Muscle layer of duodenum (tissue), 2 donors: Measurements from ENCODE around the gene ZNF35.

Experiments used
- H3K27ac ChIP-seq: one replicate; pipeline ENCODE4 v1.7.0; 2013; ENCODE audit warnings: mild to moderate bottlenecking, low read length
- H3K27me3 ChIP-seq: one replicate; pipeline ENCODE4 v1.7.0; 2013; ENCODE audit warnings: low read depth, mild to moderate bottlenecking, control low read depth, low read length
- H3K36me3 ChIP-seq, 2 donors: one replicate each; pipeline ENCODE4 v1.7.0; 2013; ENCODE audit warnings: low read length in 2 of 2, control low read depth in 1 of 2, mild to moderate bottlenecking in 1 of 2; ENCODE audit not compliant: insufficient read depth in 2 of 2, control insufficient read depth in 1 of 2
- H3K4me1 ChIP-seq, 2 donors: one replicate each; pipeline ENCODE4 v1.7.0; 2013; ENCODE audit warnings: low read length in 2 of 2, mild to moderate bottlenecking in 2 of 2, control low read depth in 1 of 2, moderate library complexity in 1 of 2; ENCODE audit not compliant: insufficient read depth in 2 of 2, control insufficient read depth in 1 of 2
- H3K4me3 ChIP-seq, 2 donors: one replicate each; pipeline ENCODE4 v1.7.0; 2013; ENCODE audit warnings: low read length in 2 of 2, low read depth in 1 of 2, mild to moderate bottlenecking in 1 of 2
- H3K9me3 ChIP-seq, 2 donors: one replicate each; pipeline ENCODE4 v1.7.0; 2013; ENCODE audit warnings: low read length in 2 of 2, control low read depth in 1 of 2, mild to moderate bottlenecking in 1 of 2; ENCODE audit not compliant: control insufficient read depth in 1 of 2
- donor health status: healthy.

ZNF35 gene

DNA sequence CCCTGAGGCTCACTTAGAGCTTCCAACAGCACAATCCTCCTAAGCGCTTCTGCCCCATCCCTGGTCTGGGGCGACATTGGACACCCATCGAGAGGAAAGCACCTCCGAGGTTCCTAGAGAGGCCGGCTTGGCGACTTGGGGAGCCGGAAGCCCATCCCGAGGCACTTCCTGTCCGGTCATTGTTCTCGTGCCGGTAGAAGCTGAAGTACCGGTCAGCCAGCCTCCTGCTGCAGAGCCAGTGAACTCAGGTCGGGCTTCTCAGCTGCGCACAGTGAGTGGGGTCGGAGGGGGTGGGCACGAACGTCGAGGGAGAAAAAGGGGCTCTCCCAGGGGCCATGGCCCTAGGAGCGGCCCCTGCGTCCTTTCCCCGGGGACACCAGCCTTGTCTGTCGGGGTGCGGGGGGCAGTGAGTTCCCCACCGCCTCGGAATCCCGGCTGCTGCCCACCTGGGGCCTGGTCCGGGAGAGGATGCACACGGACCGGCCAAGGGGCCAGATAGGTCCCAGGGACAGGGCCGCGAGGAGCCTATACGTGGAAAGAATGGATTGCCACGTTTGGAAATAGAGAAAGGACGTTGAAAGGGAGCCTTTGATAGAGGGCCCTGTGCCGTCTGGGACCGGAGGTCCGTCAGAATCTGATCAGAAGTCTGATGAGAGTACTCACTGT is at the start of gene ZNF35:
Gene ZNF35, plus strand, starts transcription at position 169 of the 666 bp plus-strand sequence. CDS start 2,336 bp downstream, outside the sequence.
- H3K27ac ChIP-seq = peak within 1 kb of the TSS; percentile 68
- H3K36me3 ChIP-seq = peaks cover 26 to 38% of the 10 kb centered on the region in 2 donors
- H3K27me3 ChIP-seq = no peaks in the 10 kb centered on the region
- H3K4me1 ChIP-seq = peaks cover 0 to 6% of the 10 kb centered on the region in 2 donors
- peak within 1 kb of the TSS; percentile 92 to 99 for H3K4me3 ChIP-seq
- peaks cover under 1 to 4% of the 10 kb centered on the region in 2 donors for H3K9me3 ChIP-seq

DNA sequence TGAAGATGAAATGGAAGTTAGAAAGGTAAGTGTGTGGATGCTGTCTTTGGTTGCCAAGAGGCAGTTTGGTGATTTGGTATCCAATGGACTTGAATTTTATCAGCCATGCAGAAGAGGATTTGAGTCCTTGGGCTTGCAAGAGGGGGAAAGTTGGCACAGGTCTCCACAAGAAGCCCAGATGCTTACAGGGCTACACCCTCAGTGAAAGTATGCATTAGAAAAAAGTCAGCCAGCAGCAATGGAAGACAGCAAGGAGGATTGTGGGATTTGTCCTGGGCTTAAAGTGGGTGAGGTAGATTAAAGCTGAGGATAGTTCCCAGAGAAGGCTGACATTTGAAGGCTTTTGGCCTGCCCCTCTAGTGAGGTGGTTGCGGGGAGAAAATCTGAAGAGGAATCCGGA is 46.8 kb upstream of the ZNF35 start:
- no peaks in the 10 kb centered on the region for H3K4me1 ChIP-seq
- no peak overlapping the region for H3K4me3 ChIP-seq
- H3K27ac ChIP-seq = no peak overlapping the region
- no peaks in the 10 kb centered on the region for H3K27me3 ChIP-seq
- H3K36me3 ChIP-seq = peaks cover 0 to 35% of the 10 kb centered on the region in 2 donors
- H3K9me3 ChIP-seq = peaks cover 0 to 14% of the 10 kb centered on the region in 2 donors

DNA sequence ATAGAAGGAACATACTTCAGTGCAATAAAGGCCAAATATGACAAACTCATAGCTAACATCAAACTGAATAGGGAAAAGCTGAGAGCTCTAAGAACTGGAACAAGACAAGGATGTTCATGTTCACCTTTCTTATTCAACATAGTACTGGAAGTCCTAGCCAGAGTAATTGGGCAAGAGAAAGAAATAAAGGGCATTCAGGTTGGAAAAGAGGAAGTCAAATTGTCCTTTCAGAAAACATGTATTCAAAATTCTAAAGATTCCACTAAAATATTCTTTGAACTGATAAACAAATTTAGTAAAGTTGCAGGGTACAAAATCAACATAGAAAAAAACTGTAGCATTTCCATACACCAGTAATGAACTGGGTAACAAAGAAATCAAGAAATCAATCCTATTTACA is 35.9 kb upstream of the ZNF35 start:
- no peak overlapping the region for H3K27ac ChIP-seq
- H3K27me3 ChIP-seq = no peaks in the 10 kb centered on the region
- peaks cover 0 to 3% of the 10 kb centered on the region in 2 donors for H3K9me3 ChIP-seq
- H3K4me3 ChIP-seq = no peak overlapping the region
- H3K36me3 ChIP-seq = no peaks in the 10 kb centered on the region
- no peaks in the 10 kb centered on the region for H3K4me1 ChIP-seq

DNA sequence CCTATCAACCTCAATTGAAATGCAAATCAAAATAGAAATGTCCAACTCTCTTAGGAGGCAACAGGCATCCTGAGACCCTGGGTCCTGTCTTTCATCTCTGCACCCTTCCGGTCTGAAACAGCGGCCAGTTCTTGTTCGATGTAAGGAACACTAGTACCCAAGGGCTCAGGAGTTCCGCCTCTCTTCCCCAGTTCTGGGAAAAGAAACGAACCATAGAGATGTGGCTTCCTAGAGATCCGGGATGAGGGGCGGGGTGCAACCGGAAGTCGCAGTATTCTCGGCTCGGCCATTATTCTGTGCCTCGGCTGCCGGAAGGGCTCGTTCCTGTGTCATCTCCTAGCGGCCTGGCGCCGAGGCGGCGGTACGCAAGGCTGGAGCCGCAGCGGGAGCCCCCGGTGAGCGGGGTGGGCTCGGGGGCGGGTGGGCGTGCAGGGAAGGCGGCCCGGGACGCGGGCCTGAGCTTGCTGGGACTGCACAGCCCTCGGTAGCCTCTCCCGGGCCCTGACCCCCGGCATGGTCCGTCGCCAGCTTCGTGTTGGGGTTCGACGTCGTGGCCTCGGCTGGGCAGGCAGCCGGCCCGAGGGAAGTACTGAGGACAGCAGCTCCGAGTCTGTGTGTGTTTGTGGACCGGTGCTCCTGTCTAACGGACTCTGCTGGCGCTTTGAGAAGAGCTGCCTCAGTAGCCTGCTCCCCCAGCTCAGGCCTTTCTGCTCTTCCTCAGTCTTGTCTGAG is 23.6 kb upstream of the ZNF35 start, which contains the start of gene ZNF197:
Gene ZNF197, plus strand, starts transcription at position 288 of the 732 bp plus-strand sequence. CDS start 4,119 bp downstream, outside the sequence.
- H3K4me1 ChIP-seq = peaks cover 4 to 9% of the 10 kb centered on the region in 2 donors
- H3K27ac ChIP-seq = peak within 1 kb of the TSS; percentile 77
- H3K4me3 ChIP-seq = peak within 1 kb of the TSS; percentile 73 to 96
- H3K9me3 ChIP-seq = no peaks in the 10 kb centered on the region
- H3K27me3 ChIP-seq = no peaks in the 10 kb centered on the region
- peaks cover 0 to 7% of the 10 kb centered on the region in 2 donors for H3K36me3 ChIP-seq

DNA sequence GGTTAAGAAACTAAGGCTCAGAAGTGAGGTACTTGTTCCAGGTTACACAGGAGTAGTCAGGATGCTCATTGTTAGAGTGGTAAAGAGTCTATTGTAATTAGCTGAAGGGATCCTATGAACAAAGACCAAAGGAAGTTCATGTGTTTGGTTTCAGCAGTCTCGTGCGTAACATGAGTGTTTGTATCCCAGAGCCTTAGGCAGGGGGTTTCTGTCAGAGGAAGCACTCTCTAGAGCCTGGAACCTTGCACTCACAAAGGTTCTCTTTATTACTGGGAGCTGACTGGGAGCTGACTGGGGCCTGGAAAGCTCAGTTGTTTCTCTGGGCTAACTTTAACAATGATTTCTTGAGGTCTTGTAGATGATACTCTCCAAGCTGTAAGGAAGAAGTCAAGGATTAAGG is 19.8 kb upstream of the ZNF35 start:
- Histone ChIP-seq H3K9me3 (no peaks in the 10 kb centered on the region), H3K27ac (no peak overlapping the region), H3K4me3 (no peak overlapping the region), H3K27me3 (no peaks in the 10 kb centered on the region), H3K4me1 (peaks cover 4 to 9% of the 10 kb centered on the region in 2 donors), H3K36me3 (peaks cover 27 to 31% of the 10 kb centered on the region in 2 donors)

DNA sequence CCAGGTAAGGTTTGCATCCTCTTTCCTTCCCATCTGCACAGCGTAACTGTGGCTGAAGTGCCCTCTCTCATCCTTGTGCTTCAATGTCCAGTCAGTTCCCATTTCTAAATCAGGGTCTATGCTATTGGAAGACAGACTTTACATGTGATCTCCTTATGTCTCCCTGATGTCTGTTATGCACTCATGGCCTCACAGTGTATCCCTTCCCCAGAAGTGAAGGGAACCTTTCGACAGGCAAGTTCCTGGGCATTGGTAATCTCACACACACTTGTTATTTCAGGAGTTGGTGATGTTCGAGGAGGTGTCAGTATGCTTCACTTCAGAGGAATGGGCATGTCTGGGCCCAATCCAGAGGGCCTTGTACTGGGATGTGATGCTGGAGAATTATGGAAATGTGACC is 16.3 kb upstream of the ZNF35 start:
- Histone ChIP-seq H3K4me1 (no peaks in the 10 kb centered on the region), H3K36me3 (peaks cover 33 to 58% of the 10 kb centered on the region in 2 donors), H3K27ac (no peak overlapping the region), H3K27me3 (no peaks in the 10 kb centered on the region), H3K9me3 (no peaks in the 10 kb centered on the region), H3K4me3 (no peak overlapping the region)

DNA sequence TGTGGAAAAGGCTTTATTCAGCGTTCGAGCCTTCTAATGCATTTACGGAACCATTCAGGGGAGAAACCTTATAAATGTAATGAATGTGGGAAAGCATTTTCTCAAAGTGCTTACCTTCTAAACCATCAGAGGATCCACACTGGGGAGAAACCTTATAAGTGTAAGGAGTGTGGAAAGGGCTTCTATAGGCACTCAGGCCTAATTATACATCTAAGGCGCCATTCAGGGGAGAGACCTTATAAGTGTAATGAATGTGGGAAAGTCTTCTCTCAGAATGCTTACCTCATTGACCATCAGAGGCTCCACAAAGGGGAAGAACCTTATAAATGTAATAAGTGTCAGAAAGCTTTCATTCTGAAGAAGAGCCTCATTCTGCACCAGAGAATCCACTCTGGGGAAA is 6.2 kb upstream of the ZNF35 start:
- Histone ChIP-seq H3K36me3 (peaks cover 27 to 68% of the 10 kb centered on the region in 2 donors), H3K4me3 (peak overlapping the region; percentile 12 to 26), H3K9me3 (peaks cover 21 to 32% of the 10 kb centered on the region in 2 donors)

DNA sequence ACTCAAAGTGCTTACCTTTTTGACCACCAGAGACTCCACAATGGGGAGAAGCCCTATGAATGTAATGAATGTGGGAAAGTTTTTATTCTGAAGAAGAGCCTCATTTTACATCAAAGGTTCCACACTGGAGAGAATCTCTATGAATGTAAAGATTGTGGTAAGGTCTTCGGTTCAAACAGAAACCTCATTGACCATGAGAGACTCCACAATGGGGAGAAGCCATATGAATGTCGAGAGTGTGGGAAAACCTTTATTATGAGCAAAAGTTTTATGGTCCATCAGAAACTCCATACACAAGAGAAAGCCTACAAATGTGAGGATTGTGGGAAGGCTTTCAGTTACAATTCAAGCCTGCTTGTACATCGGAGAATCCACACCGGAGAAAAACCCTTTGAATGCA is 5.5 kb upstream of the ZNF35 start:
- Histone ChIP-seq H3K9me3 (peaks cover 21 to 32% of the 10 kb centered on the region in 2 donors), H3K4me3 (peak overlapping the region; percentile 12 to 26), H3K27me3 (no peaks in the 10 kb centered on the region), H3K27ac (no peak overlapping the region), H3K4me1 (no peaks in the 10 kb centered on the region), H3K36me3 (peaks cover 27 to 61% of the 10 kb centered on the region in 2 donors)

More for the DNA sequence above, 6.2 kb upstream of the ZNF35 start:
- Histone ChIP-seq H3K27ac (no peak overlapping the region), H3K27me3 (no peaks in the 10 kb centered on the region), H3K4me1 (no peaks in the 10 kb centered on the region)

DNA sequence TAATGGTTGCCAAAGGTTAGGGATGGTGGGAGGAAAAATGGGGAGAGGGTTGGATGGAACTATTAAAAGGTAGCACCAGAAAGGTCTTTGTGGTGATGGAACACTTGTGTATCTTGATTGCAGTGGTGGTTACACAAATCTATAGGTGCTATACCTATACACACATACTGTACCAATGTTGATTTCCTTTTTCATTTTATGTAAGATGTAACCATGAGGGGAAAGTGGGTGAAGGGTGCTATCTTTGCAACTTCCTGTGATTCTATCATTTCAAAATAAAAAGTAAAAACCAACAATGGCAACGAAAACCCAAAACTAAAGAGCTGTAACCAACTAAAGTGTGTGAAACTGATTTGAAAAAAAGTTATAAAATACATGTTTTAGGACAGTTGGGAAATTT is 761 bp upstream of the ZNF35 start:
- no peak overlapping the region for H3K27ac ChIP-seq
- H3K36me3 ChIP-seq = peaks cover 24 to 38% of the 10 kb centered on the region in 2 donors
- no peaks in the 10 kb centered on the region for H3K27me3 ChIP-seq
- H3K4me1 ChIP-seq = peaks cover 0 to 6% of the 10 kb centered on the region in 2 donors
- H3K9me3 ChIP-seq = peaks cover 10 to 12% of the 10 kb centered on the region in 2 donors
- H3K4me3 ChIP-seq = no peak overlapping the region

DNA sequence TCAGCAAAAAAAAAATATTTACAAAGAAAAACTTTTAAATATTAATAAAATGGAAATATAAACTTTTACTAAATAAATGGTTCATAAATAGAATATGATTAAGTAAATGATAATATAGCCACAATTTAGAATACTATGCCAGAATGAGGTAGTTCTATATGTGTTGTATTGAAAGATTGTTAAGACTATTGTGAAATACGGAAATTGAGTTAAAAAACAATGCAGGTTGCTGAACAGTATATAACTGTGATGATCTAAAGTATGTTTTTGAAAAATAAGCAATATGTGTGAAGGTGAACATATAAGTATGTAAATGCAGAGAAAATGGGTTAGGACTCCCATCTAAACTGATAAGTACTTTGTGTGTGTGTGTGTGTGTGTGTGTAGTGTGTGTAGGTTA is 1.2 kb downstream of the ZNF35 start:
- Histone ChIP-seq H3K4me3 (no peak overlapping the region), H3K4me1 (peaks cover 0 to 6% of the 10 kb centered on the region in 2 donors), H3K27ac (no peak overlapping the region), H3K9me3 (no peaks in the 10 kb centered on the region), H3K27me3 (no peaks in the 10 kb centered on the region), H3K36me3 (peaks cover 32 to 40% of the 10 kb centered on the region in 2 donors)

DNA sequence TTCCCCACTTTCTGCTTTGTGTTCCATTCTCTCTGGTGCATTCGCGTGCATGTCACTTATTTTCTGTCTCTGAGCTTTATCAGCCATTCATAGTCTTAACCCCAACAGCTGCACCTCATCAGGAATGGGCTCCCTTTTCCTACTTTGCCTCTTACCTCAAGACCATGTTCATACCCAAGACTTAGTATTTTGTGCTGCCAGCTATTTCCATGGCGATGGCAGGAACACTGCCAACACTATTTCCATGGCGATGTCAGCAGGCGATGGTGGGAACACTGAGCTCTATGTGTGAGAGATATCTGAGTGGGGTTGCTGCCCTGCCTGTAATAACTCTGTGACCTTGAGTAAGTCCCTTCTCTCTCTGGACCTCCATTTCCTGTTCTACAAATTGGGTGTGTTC is 5.5 kb downstream of the ZNF35 start:
- peaks cover 7 to 16% of the 10 kb centered on the region in 2 donors for H3K9me3 ChIP-seq
- peaks cover 56 to 77% of the 10 kb centered on the region in 2 donors for H3K36me3 ChIP-seq
- H3K4me1 ChIP-seq = peaks cover 0 to 4% of the 10 kb centered on the region in 2 donors
- no peaks in the 10 kb centered on the region for H3K27me3 ChIP-seq
- H3K4me3 ChIP-seq = no peak overlapping the region
- no peak overlapping the region for H3K27ac ChIP-seq
